Measurements from ENCODE around the gene CNTFR.

CNTFR gene

GRCh38 chr9:34517185-34517584 is 72.3 kb downstream of the CNTFR start:
- Histone ChIP-seq H3K36me3 (ENCODE audit: control insufficient read depth, insufficient read depth, low read length) (no peaks in the 10 kb centered on the region), H3K4me1 (ENCODE audit: control insufficient read depth, insufficient read depth, low read length) (peaks cover 18% of the 10 kb centered on the region), H3K27me3 (ENCODE audit: control insufficient read depth, insufficient read depth, low read length, poor library complexity, severe bottlenecking) (peaks cover 3% of the 10 kb centered on the region), H3K27ac (ENCODE audit: insufficient read depth, low read depth, low read length, poor library complexity, severe bottlenecking) (no peak overlapping the region), H3K9me3 (ENCODE audit: control insufficient read depth, low read length) (no peaks in the 10 kb centered on the region), H3K4me3 (ENCODE audit: insufficient read depth, low read depth, low read length) (no peak overlapping the region)
- WGBS, 2 experiments, result 91 to 93% methylated on average over 7 of the region's 7 CpGs

- Histone ChIP-seq H3K27me3 (ENCODE audit: control insufficient read depth, insufficient read depth, low read length, poor library complexity, severe bottlenecking) (no peaks in the 10 kb centered on the region), H3K27ac (ENCODE audit: insufficient read depth, low read depth, low read length, poor library complexity, severe bottlenecking) (no peak overlapping the region), H3K4me3 (ENCODE audit: insufficient read depth, low read depth, low read length) (no peak overlapping the region), H3K4me1 (ENCODE audit: control insufficient read depth, insufficient read depth, low read length) (peaks cover 20% of the 10 kb centered on the region), H3K9me3 (ENCODE audit: control insufficient read depth, low read length) (no peaks in the 10 kb centered on the region), H3K36me3 (ENCODE audit: control insufficient read depth, insufficient read depth, low read length) (no peaks in the 10 kb centered on the region)
- 92% methylated on average over 3 of the region's 3 CpGs for whole genome bisulfite sequencing, 2 experiments
Measured at GRCh38 chr9:34515959-34516358, 73.6 kb downstream of the CNTFR start.

- Histone ChIP-seq H3K4me1 (ENCODE audit: control insufficient read depth, insufficient read depth, low read length) (peaks cover 25% of the 10 kb centered on the region), H3K27me3 (ENCODE audit: control insufficient read depth, insufficient read depth, low read length, poor library complexity, severe bottlenecking) (no peaks in the 10 kb centered on the region)
- 93 to 97% methylated on average over 3 of the region's 3 CpGs for whole genome bisulfite sequencing, 2 experiments
Measured at GRCh38 chr9:34514816-34515215, 74.7 kb downstream of the CNTFR start.

DNA sequence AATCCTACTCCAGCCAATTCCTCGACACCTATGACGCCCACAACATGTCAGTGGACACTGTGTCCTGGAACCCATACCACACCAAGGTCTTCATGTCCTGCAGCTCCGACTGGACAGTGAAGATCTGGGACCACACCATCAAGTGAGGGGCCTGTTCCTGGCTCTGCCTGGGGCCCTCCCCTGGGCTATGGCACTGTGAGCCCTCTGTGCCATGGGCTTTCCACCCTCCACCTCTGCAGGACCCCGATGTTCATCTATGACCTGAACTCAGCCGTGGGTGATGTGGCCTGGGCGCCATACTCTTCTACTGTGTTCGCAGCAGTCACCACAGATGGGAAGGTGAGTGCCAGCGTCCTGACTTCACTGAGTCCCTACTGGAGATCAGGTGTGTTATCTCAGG is 75.1 kb downstream of the CNTFR start:
- no peaks in the 10 kb centered on the region for H3K36me3 ChIP-seq (ENCODE audit: control insufficient read depth, insufficient read depth, low read length)
- H3K27ac ChIP-seq (ENCODE audit: insufficient read depth, low read depth, low read length, poor library complexity, severe bottlenecking), result no peak overlapping the region
- H3K4me3 ChIP-seq (ENCODE audit: insufficient read depth, low read depth, low read length), result no peak overlapping the region
- no peaks in the 10 kb centered on the region for H3K9me3 ChIP-seq (ENCODE audit: control insufficient read depth, low read length)
- WGBS, 2 experiments, result 96 to 97% methylated on average over 8 of the region's 8 CpGs
- H3K27me3 ChIP-seq (ENCODE audit: control insufficient read depth, insufficient read depth, low read length, poor library complexity, severe bottlenecking), result no peaks in the 10 kb centered on the region
- peaks cover 25% of the 10 kb centered on the region for H3K4me1 ChIP-seq (ENCODE audit: control insufficient read depth, insufficient read depth, low read length)

More at GRCh38 chr9:34514816-34515215, 74.7 kb downstream of the CNTFR start:
- H3K36me3 ChIP-seq (ENCODE audit: control insufficient read depth, insufficient read depth, low read length), result no peaks in the 10 kb centered on the region
- H3K27ac ChIP-seq (ENCODE audit: insufficient read depth, low read depth, low read length, poor library complexity, severe bottlenecking), result no peak overlapping the region
- no peaks in the 10 kb centered on the region for H3K9me3 ChIP-seq (ENCODE audit: control insufficient read depth, low read length)
- no peak overlapping the region for H3K4me3 ChIP-seq (ENCODE audit: insufficient read depth, low read depth, low read length)

GRCh38 chr9:34513567-34514214 is 75.8 kb downstream of the CNTFR start:
- WGBS, 2 experiments, result 27% methylated on average over 2 of the region's 2 CpGs
- Histone ChIP-seq H3K9me3 (ENCODE audit: control insufficient read depth, low read length) (no peaks in the 10 kb centered on the region), H3K27ac (ENCODE audit: insufficient read depth, low read depth, low read length, poor library complexity, severe bottlenecking) (no peak overlapping the region), H3K27me3 (ENCODE audit: control insufficient read depth, insufficient read depth, low read length, poor library complexity, severe bottlenecking) (no peaks in the 10 kb centered on the region), H3K4me1 (ENCODE audit: control insufficient read depth, insufficient read depth, low read length) (peaks cover 25% of the 10 kb centered on the region), H3K4me3 (ENCODE audit: insufficient read depth, low read depth, low read length) (no peak overlapping the region), H3K36me3 (ENCODE audit: control insufficient read depth, insufficient read depth, low read length) (no peaks in the 10 kb centered on the region)

DNA sequence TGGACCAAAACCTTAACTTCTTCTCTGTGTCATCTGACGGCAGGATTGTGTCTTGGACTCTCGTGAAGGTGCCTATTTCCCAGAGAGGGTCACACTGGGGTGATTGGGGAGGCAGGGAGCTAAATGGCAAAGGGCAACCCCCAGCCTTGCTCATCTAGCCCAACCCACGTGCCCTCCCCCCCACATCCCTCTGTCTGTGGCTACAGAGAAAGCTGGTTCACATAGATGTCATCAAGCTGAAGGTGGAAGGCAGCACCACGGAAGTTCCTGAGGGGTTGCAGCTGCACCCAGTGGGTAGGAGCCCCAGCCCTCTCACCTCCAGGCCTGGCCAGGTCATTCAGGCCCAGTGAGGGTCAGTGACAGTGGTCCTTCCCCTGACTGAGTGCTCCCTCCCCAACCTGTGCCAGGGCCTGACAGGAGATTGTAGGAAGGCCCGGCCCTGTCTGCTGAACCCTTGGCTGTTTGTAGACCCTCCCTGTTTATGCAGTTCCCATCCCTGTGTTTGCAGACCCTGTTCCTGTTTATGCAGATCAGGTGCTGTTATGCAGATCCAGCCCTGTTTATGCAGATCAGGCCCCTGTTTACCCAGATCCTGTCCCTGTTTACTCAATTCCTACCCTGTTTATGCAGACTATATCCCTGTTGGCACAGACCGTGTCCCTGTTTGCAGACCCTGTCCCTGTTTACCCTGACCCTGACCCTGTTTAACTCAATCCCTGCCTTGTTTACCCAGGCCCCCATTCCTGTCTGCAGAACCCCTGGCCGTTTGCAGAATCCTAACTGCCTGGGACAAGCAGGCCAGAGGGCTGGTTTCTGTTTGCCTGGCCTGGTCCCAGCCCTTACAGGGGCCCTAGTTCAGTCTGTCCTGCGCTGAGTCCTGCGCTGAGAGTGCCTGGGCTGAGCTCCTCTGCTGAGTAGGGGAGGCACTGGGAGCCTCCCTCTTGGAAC is 77.1 kb downstream of the CNTFR start:
- H3K9me3 ChIP-seq (ENCODE audit: control insufficient read depth, low read length), result no peaks in the 10 kb centered on the region
- 63 to 66% methylated on average over 9 of the region's 9 CpGs for WGBS, 2 experiments
- no peak overlapping the region for H3K4me3 ChIP-seq (ENCODE audit: insufficient read depth, low read depth, low read length)
- no peaks in the 10 kb centered on the region for H3K36me3 ChIP-seq (ENCODE audit: control insufficient read depth, insufficient read depth, low read length)
- no peaks in the 10 kb centered on the region for H3K27me3 ChIP-seq (ENCODE audit: control insufficient read depth, insufficient read depth, low read length, poor library complexity, severe bottlenecking)
- H3K4me1 ChIP-seq (ENCODE audit: control insufficient read depth, insufficient read depth, low read length), result peaks cover 25% of the 10 kb centered on the region
- H3K27ac ChIP-seq (ENCODE audit: insufficient read depth, low read depth, low read length, poor library complexity, severe bottlenecking), result no peak overlapping the region

DNA sequence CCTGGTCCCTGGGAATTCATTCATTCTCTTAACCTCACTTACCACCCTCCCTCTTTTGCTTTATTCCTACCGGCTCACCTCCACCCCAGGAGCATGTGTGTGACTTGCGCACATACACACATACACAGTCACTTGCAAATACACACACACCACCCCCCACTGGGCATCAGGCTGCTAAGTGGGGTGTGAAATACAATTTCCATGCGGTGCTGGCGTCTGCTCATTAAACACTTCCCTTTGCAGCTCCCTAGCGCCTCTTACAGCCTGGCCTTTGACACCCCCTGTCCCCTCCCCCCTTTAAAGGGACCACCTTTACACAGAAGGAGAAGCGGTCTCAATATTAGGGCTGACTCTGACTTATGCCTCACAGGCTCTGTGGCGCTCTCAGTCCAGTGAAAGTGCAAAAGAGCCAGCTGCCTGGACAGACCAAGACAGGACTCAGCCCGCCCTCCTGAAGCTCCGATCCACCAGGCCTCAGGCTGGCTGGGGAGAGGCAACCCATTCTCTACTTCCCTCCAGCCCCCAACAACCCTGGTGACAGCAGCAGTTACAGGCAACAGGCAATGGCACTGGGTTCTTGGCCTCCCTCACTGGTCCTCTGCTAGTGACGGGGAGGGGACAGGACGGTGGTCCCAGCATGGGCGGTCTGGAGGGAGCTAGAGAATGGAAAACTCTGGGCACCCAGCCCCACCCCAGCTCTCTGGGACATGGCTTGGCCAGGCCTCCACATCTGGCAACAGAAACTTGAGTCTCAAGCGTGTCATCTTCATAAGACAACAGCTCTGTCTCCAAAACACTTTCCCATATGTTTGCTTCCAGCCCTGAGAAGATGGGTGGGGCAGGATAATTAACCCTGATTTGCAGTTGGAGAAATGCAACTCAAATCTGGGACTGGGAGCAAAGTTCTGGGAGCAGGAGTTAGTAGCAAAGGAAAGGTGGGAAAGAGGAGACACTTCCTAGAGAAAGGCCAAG is 78.7 kb downstream of the CNTFR start:
- no peak overlapping the region for H3K4me3 ChIP-seq (ENCODE audit: insufficient read depth, low read depth, low read length)
- no peaks in the 10 kb centered on the region for H3K9me3 ChIP-seq (ENCODE audit: control insufficient read depth, low read length)
- H3K36me3 ChIP-seq (ENCODE audit: control insufficient read depth, insufficient read depth, low read length), result no peaks in the 10 kb centered on the region
- no peak overlapping the region for H3K27ac ChIP-seq (ENCODE audit: insufficient read depth, low read depth, low read length, poor library complexity, severe bottlenecking)
- 75 to 77% methylated on average over 13 of the region's 13 CpGs for WGBS, 2 experiments
- peaks cover 25% of the 10 kb centered on the region for H3K4me1 ChIP-seq (ENCODE audit: control insufficient read depth, insufficient read depth, low read length)
- no peaks in the 10 kb centered on the region for H3K27me3 ChIP-seq (ENCODE audit: control insufficient read depth, insufficient read depth, low read length, poor library complexity, severe bottlenecking)

DNA sequence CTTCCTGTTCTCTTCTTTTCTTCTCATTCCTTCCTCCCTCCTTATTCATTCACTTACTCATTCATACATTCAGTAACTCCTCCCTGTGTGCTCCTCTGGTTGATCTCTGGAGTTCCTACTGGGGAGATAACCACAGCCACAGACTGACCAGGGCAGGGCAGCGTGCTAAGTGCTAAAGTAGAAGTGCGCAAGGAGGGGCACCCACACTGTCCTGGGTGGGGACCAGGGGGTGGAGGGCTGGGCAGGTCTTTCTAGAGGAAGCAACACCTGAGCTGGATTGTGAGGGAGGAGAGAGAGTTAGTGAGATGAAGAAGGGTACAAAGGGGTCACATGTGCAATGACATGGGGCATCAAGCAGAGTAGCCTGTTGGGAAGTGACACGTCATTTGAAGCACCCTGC is 80.6 kb downstream of the CNTFR start:
- no peaks in the 10 kb centered on the region for H3K36me3 ChIP-seq (ENCODE audit: control insufficient read depth, insufficient read depth, low read length)
- no peaks in the 10 kb centered on the region for H3K9me3 ChIP-seq (ENCODE audit: control insufficient read depth, low read length)
- no peak overlapping the region for H3K27ac ChIP-seq (ENCODE audit: insufficient read depth, low read depth, low read length, poor library complexity, severe bottlenecking)
- no peak overlapping the region for H3K4me3 ChIP-seq (ENCODE audit: insufficient read depth, low read depth, low read length)
- no peaks in the 10 kb centered on the region for H3K27me3 ChIP-seq (ENCODE audit: control insufficient read depth, insufficient read depth, low read length, poor library complexity, severe bottlenecking)
- 96 to 99% methylated on average over 3 of the region's 3 CpGs for WGBS, 2 experiments
- H3K4me1 ChIP-seq (ENCODE audit: control insufficient read depth, insufficient read depth, low read length), result peaks cover 22% of the 10 kb centered on the region

- 87 to 93% methylated on average over 3 of the region's 3 CpGs for WGBS, 2 experiments
- Histone ChIP-seq H3K27ac (ENCODE audit: insufficient read depth, low read depth, low read length, poor library complexity, severe bottlenecking) (no peak overlapping the region), H3K4me3 (ENCODE audit: insufficient read depth, low read depth, low read length) (no peak overlapping the region), H3K36me3 (ENCODE audit: control insufficient read depth, insufficient read depth, low read length) (no peaks in the 10 kb centered on the region), H3K4me1 (ENCODE audit: control insufficient read depth, insufficient read depth, low read length) (peaks cover 21% of the 10 kb centered on the region), H3K27me3 (ENCODE audit: control insufficient read depth, insufficient read depth, low read length, poor library complexity, severe bottlenecking) (no peaks in the 10 kb centered on the region), H3K9me3 (ENCODE audit: control insufficient read depth, low read length) (no peaks in the 10 kb centered on the region)
Measured at GRCh38 chr9:34508463-34508862, 81.1 kb downstream of the CNTFR start.
